CD4-positive, alpha-beta T cell (primary cell): Measurements from ENCODE around the gene TLCD3B. TPM values are rescaled to one million over a fixed set of nuclear protein-coding genes. Genes with fewer than 3 reads are reported as not detected.

Source experiments
- ATAC-seq: fragments of 200-7000 bp; cut with Tn5 transposase; one replicate; pipeline ENCODE4 v1.10.0; 2022; ENCODE audit warnings: mild to moderate bottlenecking; ENCODE audit not compliant: poor library complexity
- CTCF ChIA-PET: fragments of 350-600 bp; sonication (Branson Sonifier 250); formaldehyde crosslinking; loops from one replicate; lab custom pipeline; 2021; ENCODE audit warnings: antibody characterized with exemption, inconsistent platforms; lab: Charles Lee
- POLR2A ChIA-PET: fragments of 350-600 bp; sonication (Branson Sonifier 250); formaldehyde crosslinking; loops from one replicate; lab custom pipeline; 2021; ENCODE audit warnings: antibody characterized with exemption, inconsistent platforms; lab: Charles Lee
- DNase-seq, 14 experiments: peaks; one replicate each; pipeline ENCODE4 v3.0.0-alpha.2; 2013 to 2020; ENCODE audit warnings: mixed read lengths in 2 of 14
- H3K27ac ChIP-seq, 2 donors: one replicate each; pipeline versions ENCODE4 v1.5.1 to v1.7.0; 2013; ENCODE audit warnings: low read length in 2 of 2, low read depth in 1 of 2, mild to moderate bottlenecking in 1 of 2
- H3K27me3 ChIP-seq, 2 experiments: 1 replicate in 1 of 2; 2 replicates in 1 of 2; pipeline versions ENCODE4 v1.6.1 to v1.7.0; 2013; ENCODE audit warnings: low read length in 2 of 2, control low read depth in 1 of 2, mild to moderate bottlenecking in 1 of 2, moderate library complexity in 1 of 2; ENCODE audit not compliant: insufficient read depth in 2 of 2, control insufficient read depth in 1 of 2
- H3K36me3 ChIP-seq: one replicate; pipeline ENCODE4 v1.6.1; 2013; ENCODE audit warnings: low read length, control low read depth; ENCODE audit not compliant: insufficient read depth
- H3K4me1 ChIP-seq: one replicate; pipeline ENCODE4 v1.6.1; 2013; ENCODE audit warnings: low read length, control low read depth; ENCODE audit not compliant: insufficient read depth
- H3K4me3 ChIP-seq: one replicate; pipeline ENCODE4 v1.5.1; 2013; ENCODE audit warnings: mild to moderate bottlenecking, low read length, moderate library complexity
- H3K9me3 ChIP-seq, 2 experiments: 1 replicate in 1 of 2; 2 replicates in 1 of 2; pipeline versions ENCODE4 v1.6.1 to v1.7.0; 2013; ENCODE audit warnings: low read length in 2 of 2, mild to moderate bottlenecking in 2 of 2, control low read depth in 1 of 2, moderate library complexity in 1 of 2; ENCODE audit not compliant: control insufficient read depth in 1 of 2, insufficient read depth in 1 of 2
- H3K27ac Mint-ChIP-seq: one replicate; pipeline ENCODE4 v1.8.0; 2020; ENCODE audit warnings: mixed read lengths
- H3K27me3 Mint-ChIP-seq: one replicate; pipeline ENCODE4 v1.8.0; 2021; ENCODE audit warnings: mixed read lengths
- H3K36me3 Mint-ChIP-seq: one replicate; pipeline ENCODE4 v1.8.0; 2021; ENCODE audit warnings: low read depth, mixed read lengths
- H3K4me1 Mint-ChIP-seq: one replicate; pipeline ENCODE4 v1.8.0; 2021; ENCODE audit warnings: low read depth, mixed read lengths
- H3K4me3 Mint-ChIP-seq: one replicate; pipeline ENCODE4 v1.8.0; 2020; ENCODE audit warnings: mild to moderate bottlenecking, mixed read lengths
- H3K9me3 Mint-ChIP-seq: one replicate; pipeline ENCODE4 v1.8.0; 2020; ENCODE audit warnings: mixed read lengths
- intact Hi-C, 2 experiments: fragments of 100-400 bp; cut with DNase I in 1 of 2; cut with micrococcal nuclease in 1 of 2; formaldehyde crosslinking; loops; one replicate each; pipeline versions ENCODE4 v1.15.1 to v1.9.0; 2023 to 2025; cut with DNase I, micrococcal nuclease
- total RNA-seq, 174 experiments: library from RNA in 2 of 174; stranded (reverse) in 2 of 174; gene quantifications; one replicate each; pipeline ENCODE4 v1.2.3 and lab custom pipeline; 2021 to 2026
- TF ChIP-seq, protein P1 (sequence below): fragments of 200-600 bp; IDR thresholded peaks from one replicate; pipeline ENCODE4 v1.8.0; 2022; ENCODE audit warnings: antibody characterized with exemption, mild to moderate bottlenecking

TLCD3B gene
- total RNA-seq, 2 experiments from 2014 or later = not detected

GRCh38 chr16:29992344-29992967 lies 38.6 kb downstream of the TLCD3B start:
- Mint-ChIP-seq H3K4me3 (peak overlapping the region; percentile 71), H3K27me3 (no peaks in the 10 kb centered on the region), H3K27ac (no peak overlapping the region), H3K9me3 (no peaks in the 10 kb centered on the region), H3K4me1 (peaks cover 33% of the 10 kb centered on the region), H3K36me3 (peaks cover 72% of the 10 kb centered on the region)
- H3K9me3 ChIP-seq = no peaks in the 10 kb centered on the region
- H3K27me3 ChIP-seq = no peaks in the 10 kb centered on the region
- ChIA-PET CTCF (interaction anchor here (0.6 kb wide), 1 partner anchor 344 kb away, joined by 5 read pairs; no protein-coding TSS in a partner anchor), POLR2A (no interaction called here)
- ATAC-seq = no peak
- H3K36me3 ChIP-seq = peaks cover 57% of the 10 kb centered on the region
- peaks cover 24% of the 10 kb centered on the region for H3K4me1 ChIP-seq
- DNase-seq = no peak
- intact Hi-C loops = loop anchor here in 1 of 2 experiments (5.0 to 10.0 kb wide), 4 partner anchors 90 to 1168 kb away; partner anchors contain the start of genes ASPHD1, ATXN2L, FBXL19 and SRCAP
- H3K27ac ChIP-seq = no peak overlapping the region
- no peak overlapping the region for H3K4me3 ChIP-seq
- TF ChIP-seq, protein P1, sequence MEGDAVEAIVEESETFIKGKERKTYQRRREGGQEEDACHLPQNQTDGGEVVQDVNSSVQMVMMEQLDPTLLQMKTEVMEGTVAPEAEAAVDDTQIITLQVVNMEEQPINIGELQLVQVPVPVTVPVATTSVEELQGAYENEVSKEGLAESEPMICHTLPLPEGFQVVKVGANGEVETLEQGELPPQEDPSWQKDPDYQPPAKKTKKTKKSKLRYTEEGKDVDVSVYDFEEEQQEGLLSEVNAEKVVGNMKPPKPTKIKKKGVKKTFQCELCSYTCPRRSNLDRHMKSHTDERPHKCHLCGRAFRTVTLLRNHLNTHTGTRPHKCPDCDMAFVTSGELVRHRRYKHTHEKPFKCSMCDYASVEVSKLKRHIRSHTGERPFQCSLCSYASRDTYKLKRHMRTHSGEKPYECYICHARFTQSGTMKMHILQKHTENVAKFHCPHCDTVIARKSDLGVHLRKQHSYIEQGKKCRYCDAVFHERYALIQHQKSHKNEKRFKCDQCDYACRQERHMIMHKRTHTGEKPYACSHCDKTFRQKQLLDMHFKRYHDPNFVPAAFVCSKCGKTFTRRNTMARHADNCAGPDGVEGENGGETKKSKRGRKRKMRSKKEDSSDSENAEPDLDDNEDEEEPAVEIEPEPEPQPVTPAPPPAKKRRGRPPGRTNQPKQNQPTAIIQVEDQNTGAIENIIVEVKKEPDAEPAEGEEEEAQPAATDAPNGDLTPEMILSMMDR = no peak

DNA sequence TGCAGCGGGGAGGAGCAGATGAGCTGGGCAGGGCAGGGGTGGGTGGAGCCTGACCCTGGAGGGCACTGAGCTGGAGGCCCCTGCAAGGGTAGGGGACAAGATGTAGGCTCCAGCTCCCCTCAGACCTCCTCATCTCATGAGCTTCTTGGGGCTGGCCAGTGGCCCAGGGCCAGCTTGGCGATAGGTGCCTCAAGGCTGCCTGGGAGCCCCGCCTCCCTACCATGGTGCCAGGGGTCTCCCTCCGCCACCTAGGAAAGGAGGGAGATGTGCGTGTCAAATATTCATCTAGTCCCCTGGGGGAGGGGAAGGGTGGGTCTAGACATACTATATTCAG lies 39.5 kb downstream of the TLCD3B start:
- intact Hi-C loops = loop anchor here in 1 of 2 experiments (5.0 to 10.0 kb wide), 4 partner anchors 89 to 1167 kb away; partner anchors contain the start of genes ASPHD1, ATXN2L, FBXL19 and SRCAP

GRCh38 chr16:29990883-29991570 lies 40.0 kb downstream of the TLCD3B start:
- Mint-ChIP-seq H3K9me3 (no peaks in the 10 kb centered on the region), H3K27me3 (no peaks in the 10 kb centered on the region), H3K4me3 (no peak overlapping the region), H3K27ac (no peak overlapping the region), H3K36me3 (peaks cover 70% of the 10 kb centered on the region), H3K4me1 (peaks cover 21% of the 10 kb centered on the region)
- TF ChIP-seq, protein P1 = no peak
- ChIA-PET POLR2A (interaction anchor here (0.6 kb wide), 1 partner anchor 17 kb away, joined by 3 read pairs; no protein-coding TSS in a partner anchor), CTCF (no interaction called here)
- Histone ChIP-seq H3K27ac (no peak overlapping the region), H3K4me3 (no peak overlapping the region), H3K4me1 (peaks cover 14% of the 10 kb centered on the region), H3K9me3 (no peaks in the 10 kb centered on the region), H3K27me3 (no peaks in the 10 kb centered on the region), H3K36me3 (peaks cover 67% of the 10 kb centered on the region)
- ATAC-seq (no peak), DNase-seq (no peak)
- intact Hi-C loops = loop anchor here in 1 of 2 experiments (5.0 to 10.0 kb wide), 4 partner anchors 89 to 1166 kb away; partner anchors contain the start of genes ASPHD1, ATXN2L, FBXL19 and SRCAP

More for the DNA sequence above, 39.5 kb downstream of the TLCD3B start:
- Histone ChIP-seq H3K36me3 (peaks cover 63% of the 10 kb centered on the region), H3K4me3 (no peak overlapping the region), H3K4me1 (peaks cover 18% of the 10 kb centered on the region), H3K27ac (no peak overlapping the region), H3K9me3 (no peaks in the 10 kb centered on the region), H3K27me3 (no peaks in the 10 kb centered on the region)
- Mint-ChIP-seq H3K36me3 (peaks cover 69% of the 10 kb centered on the region), H3K9me3 (no peaks in the 10 kb centered on the region), H3K27me3 (no peaks in the 10 kb centered on the region), H3K4me3 (peak overlapping the region; percentile 38), H3K4me1 (peaks cover 26% of the 10 kb centered on the region), H3K27ac (no peak overlapping the region)
- CTCF ChIA-PET = no interaction called here
- TF ChIP-seq, protein P1 = no peak
- POLR2A ChIA-PET = interaction anchor here (0.6 kb wide), 1 partner anchor 17 kb away, joined by 3 read pairs; no protein-coding TSS in a partner anchor
- DNase-seq (no peak), ATAC-seq (no peak)
